ENCODE measurements around the gene CWC25. TPM values are rescaled to one million over a fixed set of nuclear protein-coding genes. Genes with fewer than 3 reads are reported as not detected.

CWC25 gene
- total RNA-seq, 1 donor from 2014 or later: 13.9 TPM

- Histone ChIP-seq H3K4me3 (ENCODE audit: low read depth, low read length) (peak within 1 kb of the TSS; percentile 96), H3K27me3 (ENCODE audit: control insufficient read depth, insufficient read depth, low read length) (no peaks in the 10 kb centered on the region), H3K36me3 (ENCODE audit: control insufficient read depth, insufficient read depth, low read length) (no peaks in the 10 kb centered on the region)
- DNase-seq (ENCODE audit: low read depth): peak; percentile 71
- no peak for TF ChIP-seq CTCF (IDR thresholded peaks at IDR 0.05; ENCODE audit: insufficient read depth, low read length, poor library complexity, severe bottlenecking)
Measured at GRCh38 chr17:38799501-38800236, 25.5 kb downstream of the CWC25 start, which contains the start of gene PIP4K2B. TSS of gene PIP4K2B (minus strand) at chr17:38799556. CDS start at chr17:38799424, 132 bp downstream.

GRCh38 chr17:38798614-38799500, 26.3 kb downstream of the CWC25 start:
- Histone ChIP-seq H3K4me3 (ENCODE audit: low read depth, low read length) (peak overlapping the region; percentile 96), H3K36me3 (ENCODE audit: control insufficient read depth, insufficient read depth, low read length) (no peaks in the 10 kb centered on the region), H3K27me3 (ENCODE audit: control insufficient read depth, insufficient read depth, low read length) (no peaks in the 10 kb centered on the region)
- no peak for TF ChIP-seq CTCF (IDR thresholded peaks at IDR 0.05; ENCODE audit: insufficient read depth, low read length, poor library complexity, severe bottlenecking)
- no peak for DNase-seq (ENCODE audit: low read depth)

GRCh38 chr17:38797828-38798227, 27.3 kb downstream of the CWC25 start:
- no peak overlapping the region for H3K4me3 ChIP-seq (ENCODE audit: low read depth, low read length)
- no peak for TF ChIP-seq CTCF (IDR thresholded peaks at IDR 0.05; ENCODE audit: insufficient read depth, low read length, poor library complexity, severe bottlenecking)
- no peak for DNase-seq (ENCODE audit: low read depth)
- H3K27me3 ChIP-seq (ENCODE audit: control insufficient read depth, insufficient read depth, low read length): no peaks in the 10 kb centered on the region
- H3K36me3 ChIP-seq (ENCODE audit: control insufficient read depth, insufficient read depth, low read length): no peaks in the 10 kb centered on the region

GRCh38 chr17:38797158-38797490, 28.0 kb downstream of the CWC25 start:
- no peaks in the 10 kb centered on the region for H3K36me3 ChIP-seq (ENCODE audit: control insufficient read depth, insufficient read depth, low read length)
- no peak for DNase-seq (ENCODE audit: low read depth)
- TF ChIP-seq CTCF (IDR thresholded peaks at IDR 0.05; ENCODE audit: insufficient read depth, low read length, poor library complexity, severe bottlenecking): no peak
- H3K4me3 ChIP-seq (ENCODE audit: low read depth, low read length): no peak overlapping the region
- no peaks in the 10 kb centered on the region for H3K27me3 ChIP-seq (ENCODE audit: control insufficient read depth, insufficient read depth, low read length)

- H3K4me3 ChIP-seq (ENCODE audit: low read depth, low read length): no peak overlapping the region
- H3K36me3 ChIP-seq (ENCODE audit: control insufficient read depth, insufficient read depth, low read length): no peaks in the 10 kb centered on the region
- TF ChIP-seq CTCF (IDR thresholded peaks at IDR 0.05; ENCODE audit: insufficient read depth, low read length, poor library complexity, severe bottlenecking): no peak
- H3K27me3 ChIP-seq (ENCODE audit: control insufficient read depth, insufficient read depth, low read length): no peaks in the 10 kb centered on the region
- DNase-seq (ENCODE audit: low read depth): no peak
Measured at GRCh38 chr17:38796451-38797157, 28.5 kb downstream of the CWC25 start.
